Measurements from ENCODE around the gene SHANK2.

SHANK2 gene

GRCh38 chr11:71240061-71240690 lies 12.2 kb downstream of the SHANK2 start:
- Histone ChIP-seq H3K4me3 (ENCODE audit: low read depth, low read length) (no peak overlapping the region), H3K27me3 (replicated peaks) (no peaks in the 10 kb centered on the region), H3K36me3 (replicated peaks) (no peaks in the 10 kb centered on the region), H3K27ac (no peak overlapping the region)
- no peak for TF ChIP-seq CTCF (IDR thresholded peaks at IDR 0.05; ENCODE audit: low read depth, low read length, missing control alignments)
- no peak for DNase-seq
- in situ Hi-C loops (cut with HindIII; ENCODE audit: low pct_ligation_motif_present, low sequenced_read_pairs) = no loop called here

DNA sequence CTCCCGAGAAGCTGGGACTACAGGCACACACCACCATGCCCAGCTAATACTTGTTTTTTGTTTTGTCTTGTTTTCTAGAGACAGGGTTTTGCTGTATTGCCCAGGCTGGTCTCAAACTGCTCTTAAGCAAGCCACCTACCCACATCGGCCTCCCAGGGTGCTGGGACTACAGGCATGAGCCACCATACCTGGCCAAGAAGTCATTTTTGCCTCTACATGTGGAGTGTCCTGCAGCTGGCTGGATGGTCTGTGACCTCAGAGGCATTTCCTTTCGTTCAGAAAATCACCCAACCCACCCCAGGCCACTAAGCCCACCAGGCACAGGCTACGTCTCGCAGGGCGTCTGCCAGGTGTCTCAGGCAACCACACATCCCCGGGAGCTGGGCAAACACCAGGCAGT lies 12.8 kb downstream of the SHANK2 start:
- DNase-seq = no peak
- Histone ChIP-seq H3K36me3 (replicated peaks) (no peaks in the 10 kb centered on the region), H3K4me3 (ENCODE audit: low read depth, low read length) (no peak overlapping the region), H3K27me3 (replicated peaks) (no peaks in the 10 kb centered on the region), H3K27ac (no peak overlapping the region)
- no peak for TF ChIP-seq CTCF (IDR thresholded peaks at IDR 0.05; ENCODE audit: low read depth, low read length, missing control alignments)
- in situ Hi-C loops (cut with HindIII; ENCODE audit: low pct_ligation_motif_present, low sequenced_read_pairs) = no loop called here

DNA sequence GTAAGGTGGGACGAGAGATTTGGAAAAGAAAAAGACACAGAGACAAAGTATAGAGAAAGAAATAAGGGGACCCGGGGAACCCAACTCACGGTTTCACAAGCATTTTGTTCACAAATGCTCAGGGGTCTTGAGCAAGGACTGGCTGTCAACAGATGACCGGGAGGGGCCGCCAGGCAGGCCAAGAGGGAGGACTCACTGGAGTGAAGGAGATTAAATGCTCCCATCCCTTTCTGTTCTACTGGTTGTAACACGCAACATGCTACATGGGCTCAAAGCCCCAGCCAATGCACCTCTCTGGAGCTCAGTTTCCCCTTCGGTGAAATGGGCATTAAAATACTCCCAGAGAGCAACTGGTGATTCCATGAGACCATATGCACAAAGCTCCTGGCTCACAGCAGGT lies 13.4 kb downstream of the SHANK2 start:
- no peak overlapping the region for H3K4me3 ChIP-seq (ENCODE audit: low read depth, low read length)
- TF ChIP-seq CTCF (IDR thresholded peaks at IDR 0.05; ENCODE audit: low read depth, low read length, missing control alignments) = no peak
- in situ Hi-C loops (cut with HindIII; ENCODE audit: low pct_ligation_motif_present, low sequenced_read_pairs) = no loop called here
- no peaks in the 10 kb centered on the region for H3K36me3 ChIP-seq (replicated peaks)
- DNase-seq = no peak
- no peaks in the 10 kb centered on the region for H3K27me3 ChIP-seq (replicated peaks)
- no peak overlapping the region for H3K27ac ChIP-seq

- TF ChIP-seq CTCF (IDR thresholded peaks at IDR 0.05; ENCODE audit: low read depth, low read length, missing control alignments) = no peak
- Histone ChIP-seq H3K4me3 (ENCODE audit: low read depth, low read length) (no peak overlapping the region), H3K27ac (no peak overlapping the region), H3K27me3 (replicated peaks) (no peaks in the 10 kb centered on the region), H3K36me3 (replicated peaks) (no peaks in the 10 kb centered on the region)
- in situ Hi-C loops (cut with HindIII; ENCODE audit: low pct_ligation_motif_present, low sequenced_read_pairs) = no loop called here
- DNase-seq = no peak
Measured at GRCh38 chr11:71238285-71238875, 14.0 kb downstream of the SHANK2 start.

GRCh38 chr11:71237853-71238252 lies 14.5 kb downstream of the SHANK2 start:
- Histone ChIP-seq H3K4me3 (ENCODE audit: low read depth, low read length) (no peak overlapping the region), H3K36me3 (replicated peaks) (no peaks in the 10 kb centered on the region), H3K27me3 (replicated peaks) (no peaks in the 10 kb centered on the region), H3K27ac (no peak overlapping the region)
- in situ Hi-C loops (cut with HindIII; ENCODE audit: low pct_ligation_motif_present, low sequenced_read_pairs) = no loop called here
- no peak for DNase-seq
- TF ChIP-seq CTCF (IDR thresholded peaks at IDR 0.05; ENCODE audit: low read depth, low read length, missing control alignments) = no peak
